Activated CD8-positive, alpha-beta memory T cell treated with anti-CD3 and anti-CD28 coated beads for 36 hours (primary cell): Measurements from ENCODE around the gene ANXA11. TPM values are rescaled to one million over a fixed set of nuclear protein-coding genes. Genes with fewer than 3 reads are reported as not detected.

Experiments
- CTCF ChIA-PET: fragments of 350-600 bp; sonication (Branson Sonifier 250); formaldehyde crosslinking; loops from one replicate; lab custom pipeline; 2021; ENCODE audit warnings: antibody characterized with exemption; lab: Charles Lee
- POLR2A ChIA-PET: fragments of 350-600 bp; sonication (Branson Sonifier 250); formaldehyde crosslinking; loops from one replicate; lab custom pipeline; 2021; ENCODE audit warnings: antibody characterized with exemption; lab: Charles Lee
- total RNA-seq, 2 experiments: library from RNA; stranded (reverse); gene quantifications; one replicate each; pipeline ENCODE4 v1.2.3, GENCODE V29; 2021

The ANXA11 gene
- total RNA-seq, 2 experiments from 2014 or later, result 195 to 208 TPM

DNA sequence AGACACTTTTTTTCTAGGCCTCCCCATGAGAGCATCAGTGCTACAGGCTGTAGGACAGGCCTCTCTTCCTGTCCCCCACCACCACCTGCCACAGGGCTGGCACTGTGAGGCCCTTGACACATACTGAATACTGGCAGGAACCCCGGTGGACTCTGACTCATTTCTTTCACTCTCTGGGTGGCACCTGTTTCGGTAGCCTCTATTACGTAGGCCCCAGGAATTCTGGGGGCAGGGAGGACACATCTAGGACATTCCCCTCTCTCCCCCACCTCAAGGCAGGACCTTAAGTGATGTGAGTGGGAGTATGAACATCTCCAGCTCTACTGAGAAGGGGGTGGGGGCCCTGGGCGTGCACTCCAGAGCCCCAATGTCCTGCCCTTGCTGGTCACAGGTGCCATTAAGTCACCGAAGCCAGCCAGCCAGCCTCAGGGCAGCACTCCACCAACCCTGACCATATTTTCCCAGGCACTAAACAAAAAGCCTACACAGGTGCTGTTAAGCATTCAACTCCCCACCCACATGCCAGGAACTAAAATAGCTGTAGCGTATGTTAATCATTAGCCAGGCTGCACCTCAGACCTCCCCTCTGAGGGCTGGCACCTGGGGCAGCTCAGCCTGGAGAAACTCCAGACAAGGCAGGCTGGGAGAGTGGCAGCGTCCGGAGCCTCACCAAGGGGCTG, 8.9 kb downstream of the ANXA11 start:
- ChIA-PET POLR2A (interaction anchor here (1.8 kb wide), 1 partner anchor 9 kb away, joined by 9 read pairs; no protein-coding TSS in a partner anchor), CTCF (interaction anchor here (0.9 to 4.4 kb wide), 3 partner anchors 9 to 52 kb away, joined by 3 to 15 read pairs (median 5); no protein-coding TSS in a partner anchor)

DNA sequence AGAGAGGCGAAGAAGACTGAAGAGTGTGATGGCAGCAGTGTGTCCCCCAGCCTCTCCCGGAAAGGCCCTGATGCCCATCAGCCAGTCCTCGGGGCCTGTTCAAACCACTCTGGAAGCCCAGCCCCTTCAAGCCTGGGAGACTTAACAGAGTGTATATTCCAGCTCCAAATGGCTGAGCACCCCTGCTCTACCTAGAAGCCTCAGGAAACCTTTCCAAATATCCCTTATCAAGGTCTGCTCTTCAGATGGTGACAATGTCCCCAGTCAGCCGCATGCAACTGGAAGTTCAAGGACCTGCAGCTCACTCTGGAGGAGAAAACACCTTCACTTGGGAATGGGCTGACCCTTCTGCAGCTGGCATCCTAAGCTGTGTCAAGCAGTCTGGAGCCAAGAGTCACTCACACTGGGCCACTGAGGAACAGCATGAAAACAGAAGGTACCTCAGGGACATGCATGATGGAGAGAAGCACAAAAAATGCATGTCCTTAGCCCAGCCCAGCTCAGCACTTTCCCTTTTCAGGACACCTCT, 10.2 kb downstream of the ANXA11 start:
- ChIA-PET POLR2A (no interaction called here), CTCF (interaction anchor here (4.4 kb wide), 1 partner anchor 51 kb away, joined by 15 read pairs; no protein-coding TSS in a partner anchor)

DNA sequence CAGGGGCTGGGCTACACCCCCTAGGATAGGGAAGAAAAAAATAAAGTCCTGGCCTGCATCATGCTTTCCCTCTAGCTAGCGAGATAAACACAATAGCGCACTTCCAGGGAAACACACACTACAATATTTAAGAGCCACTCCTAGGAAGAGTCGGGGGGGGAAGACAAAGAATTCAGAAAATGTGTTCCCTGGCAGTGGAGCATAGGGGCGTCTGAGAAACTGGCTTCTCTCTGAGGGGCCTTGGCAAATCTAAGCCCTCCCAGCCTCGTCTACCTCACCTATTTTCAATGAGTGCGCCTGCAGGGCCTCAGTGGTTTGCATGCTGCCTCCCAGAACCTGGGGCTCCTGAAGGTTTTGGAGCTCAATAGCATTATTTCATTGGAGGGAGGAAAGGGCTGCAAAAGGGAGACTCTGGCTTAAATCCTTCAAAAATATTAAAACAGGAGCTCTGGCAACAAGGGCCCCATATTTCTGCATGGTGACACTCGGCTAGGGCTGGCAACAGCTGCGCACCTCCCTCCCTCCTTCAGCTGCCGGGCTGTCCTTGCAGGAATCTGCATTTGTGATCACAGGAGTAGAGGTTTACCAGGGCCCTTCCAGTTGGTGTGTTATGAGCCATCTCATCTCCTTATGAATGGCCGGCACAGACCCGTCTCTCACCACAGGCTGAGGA, 10.8 kb downstream of the ANXA11 start:
- POLR2A ChIA-PET, result interaction anchor here (0.9 kb wide), 1 partner anchor 11 kb away, joined by 3 read pairs; no protein-coding TSS in a partner anchor
- CTCF ChIA-PET, result interaction anchor here (4.4 kb wide), 1 partner anchor 50 kb away, joined by 15 read pairs; no protein-coding TSS in a partner anchor

DNA sequence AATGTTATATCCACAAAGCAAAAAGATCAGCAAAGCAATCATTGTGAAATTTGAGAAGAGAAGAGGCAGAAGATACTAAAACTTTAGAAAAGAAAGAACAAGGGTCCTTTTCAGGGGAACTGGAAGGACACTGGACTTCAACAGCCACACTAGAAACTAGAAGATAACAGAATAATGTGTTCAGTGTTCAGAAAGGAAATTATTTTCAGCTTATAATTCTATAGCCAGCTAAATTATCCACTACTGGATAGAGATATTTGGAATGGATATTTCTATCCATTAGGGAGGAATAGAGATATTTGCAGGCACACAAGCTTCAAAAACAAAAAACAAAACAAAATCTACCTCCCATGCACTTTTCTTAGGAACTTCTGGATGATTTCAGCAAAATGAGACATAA, 12.8 kb downstream of the ANXA11 start:
- ChIA-PET POLR2A (interaction anchor here (1.3 kb wide), 1 partner anchor 11 kb away, joined by 5 read pairs; no protein-coding TSS in a partner anchor), CTCF (interaction anchor here (4.4 kb wide), 1 partner anchor 48 kb away, joined by 15 read pairs; no protein-coding TSS in a partner anchor)

DNA sequence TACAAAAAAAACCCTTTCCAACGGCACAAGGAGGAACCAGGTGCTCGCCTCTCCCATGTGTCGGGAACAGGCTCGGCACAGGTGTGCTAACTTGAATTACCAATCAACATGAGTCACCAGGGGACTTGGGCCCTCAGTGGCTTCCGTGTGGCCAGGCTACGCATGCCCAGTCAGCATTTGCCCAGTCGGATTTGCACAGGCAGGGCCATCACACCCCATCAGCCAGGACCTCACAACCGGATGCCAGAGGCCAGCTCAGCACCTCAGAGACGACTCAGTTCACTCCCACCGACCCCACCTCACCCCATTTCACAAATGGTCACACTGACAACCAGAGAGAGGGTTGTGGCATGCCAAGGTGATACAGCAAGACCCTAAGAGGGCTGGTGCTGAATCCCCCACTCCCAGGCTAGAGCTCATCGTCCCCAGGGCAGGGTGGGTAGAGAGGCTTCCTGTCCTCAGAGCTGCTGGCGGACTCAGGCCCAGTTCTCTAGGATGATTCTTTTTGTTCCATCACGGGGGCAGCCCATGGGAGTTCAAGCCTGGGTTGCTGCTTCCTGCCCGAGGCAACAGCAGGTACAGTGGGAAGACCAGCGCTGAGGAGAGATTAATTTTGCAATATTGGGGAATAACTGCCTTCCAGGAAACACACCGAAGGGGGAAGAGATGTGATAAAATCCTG, 13.6 kb downstream of the ANXA11 start:
- POLR2A ChIA-PET, result interaction anchor here (0.6 to 1.3 kb wide), 3 partner anchors 10 to 116 kb away, joined by 3 to 5 read pairs (median 5); no protein-coding TSS in a partner anchor
- CTCF ChIA-PET, result interaction anchor here (1.0 to 1.2 kb wide), 2 partner anchors 8 to 10 kb away, joined by 3 to 4 read pairs; no protein-coding TSS in a partner anchor

DNA sequence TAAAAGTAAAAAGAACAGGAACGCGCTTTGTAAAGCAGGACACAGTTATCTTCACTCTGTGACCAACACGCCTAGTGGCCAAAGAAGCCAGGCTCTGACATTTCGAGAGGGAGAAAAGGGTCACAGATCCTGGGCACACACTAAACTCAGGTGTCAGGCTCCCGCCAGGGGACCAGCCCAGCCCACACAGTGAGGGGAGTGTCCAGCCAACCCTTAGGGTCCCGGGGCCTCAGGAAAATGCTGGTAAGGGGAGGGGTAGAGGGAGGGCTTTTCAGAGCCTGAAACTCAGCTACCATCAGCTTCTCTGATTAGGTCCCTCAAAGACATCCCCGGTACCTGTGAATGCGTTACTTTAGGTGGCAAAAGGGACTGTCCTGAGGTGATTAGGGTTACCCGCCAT, 16.6 kb downstream of the ANXA11 start:
- POLR2A ChIA-PET, result interaction anchor here (0.6 to 1.8 kb wide), 4 partner anchors 8 to 19 kb away, joined by 3 to 15 read pairs (median 6); no protein-coding TSS in a partner anchor
- CTCF ChIA-PET, result interaction anchor here (0.9 kb wide), 1 partner anchor 45 kb away, joined by 3 read pairs; no protein-coding TSS in a partner anchor

DNA sequence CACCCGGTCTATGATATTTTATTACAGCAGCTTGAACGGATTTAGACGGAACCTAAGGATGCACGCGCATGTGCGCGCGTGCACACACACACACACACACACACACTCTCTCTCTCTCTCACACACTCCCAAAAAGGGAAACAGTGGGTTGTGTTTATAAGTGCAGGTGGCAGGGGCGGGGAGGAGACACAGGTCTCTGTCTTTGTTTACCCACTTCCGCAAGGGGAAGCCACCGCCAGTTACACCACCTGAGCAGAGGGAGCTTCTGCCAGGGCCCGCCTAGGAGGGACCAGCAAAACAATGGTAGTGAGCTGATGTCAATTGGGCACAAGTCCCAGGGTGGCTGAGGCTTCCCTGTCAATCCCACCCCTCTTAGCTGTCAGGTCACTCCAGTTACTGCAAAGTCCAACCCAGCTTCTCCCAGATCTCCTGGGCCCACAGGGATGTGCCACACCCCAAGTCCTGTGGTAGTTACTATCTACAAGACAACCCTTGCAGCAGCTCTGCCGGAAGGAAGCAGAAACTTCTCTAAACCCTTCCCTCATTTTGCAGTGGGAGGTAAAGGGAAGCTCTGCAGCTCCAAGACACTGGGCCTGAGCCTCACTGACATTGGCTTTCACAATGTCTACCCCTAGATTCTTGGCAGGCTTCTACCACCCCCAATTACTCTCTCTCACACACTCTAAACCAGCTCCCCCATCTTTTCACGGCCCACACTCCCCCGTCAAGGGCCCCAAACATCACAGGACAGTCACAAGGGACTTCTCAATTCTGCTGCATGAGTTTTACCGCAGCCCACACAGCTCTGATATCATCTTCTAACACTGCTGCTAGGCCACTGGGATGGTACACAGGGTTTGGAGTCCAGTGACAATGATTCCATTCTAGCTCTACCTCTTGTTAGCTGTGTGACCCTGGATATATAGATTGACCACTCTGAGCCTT, 17.6 kb downstream of the ANXA11 start:
- POLR2A ChIA-PET, result interaction anchor here (0.6 to 1.8 kb wide), 6 partner anchors 9 to 44 kb away, joined by 3 to 15 read pairs (median 8); partner anchors contain the start of gene ANXA11

DNA sequence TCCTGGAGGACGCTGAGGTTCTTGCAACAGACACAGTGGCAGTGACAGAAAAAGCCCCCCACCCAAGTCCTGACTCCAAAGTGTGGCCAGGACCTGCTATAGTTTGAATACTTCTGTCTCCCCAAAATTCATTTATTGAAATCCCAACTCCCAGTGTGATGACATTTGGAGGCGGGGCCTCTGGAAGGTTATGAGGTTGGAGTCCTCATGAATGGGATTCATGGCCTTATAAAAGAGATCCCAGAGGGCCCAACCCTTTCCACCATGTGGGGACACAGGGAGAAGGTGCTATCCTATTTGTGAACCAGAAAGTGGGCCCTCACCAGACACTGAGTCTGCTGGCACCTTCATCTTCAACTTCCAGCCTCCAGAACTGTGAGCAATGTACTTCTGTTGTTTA, 18.3 kb downstream of the ANXA11 start:
- POLR2A ChIA-PET, result interaction anchor here (0.8 to 1.8 kb wide), 4 partner anchors 9 to 44 kb away, joined by 7 to 15 read pairs (median 9); partner anchors contain the start of gene ANXA11
- CTCF ChIA-PET, result interaction anchor here (1.2 to 1.3 kb wide), 2 partner anchors 15 to 18 kb away, joined by 3 to 11 read pairs; partner anchors contain the start of gene ANXA11

More for the DNA sequence above, 17.6 kb downstream of the ANXA11 start:
- CTCF ChIA-PET, result interaction anchor here (0.9 to 1.3 kb wide), 4 partner anchors 8 to 44 kb away, joined by 3 to 11 read pairs (median 4); partner anchors contain the start of gene ANXA11

DNA sequence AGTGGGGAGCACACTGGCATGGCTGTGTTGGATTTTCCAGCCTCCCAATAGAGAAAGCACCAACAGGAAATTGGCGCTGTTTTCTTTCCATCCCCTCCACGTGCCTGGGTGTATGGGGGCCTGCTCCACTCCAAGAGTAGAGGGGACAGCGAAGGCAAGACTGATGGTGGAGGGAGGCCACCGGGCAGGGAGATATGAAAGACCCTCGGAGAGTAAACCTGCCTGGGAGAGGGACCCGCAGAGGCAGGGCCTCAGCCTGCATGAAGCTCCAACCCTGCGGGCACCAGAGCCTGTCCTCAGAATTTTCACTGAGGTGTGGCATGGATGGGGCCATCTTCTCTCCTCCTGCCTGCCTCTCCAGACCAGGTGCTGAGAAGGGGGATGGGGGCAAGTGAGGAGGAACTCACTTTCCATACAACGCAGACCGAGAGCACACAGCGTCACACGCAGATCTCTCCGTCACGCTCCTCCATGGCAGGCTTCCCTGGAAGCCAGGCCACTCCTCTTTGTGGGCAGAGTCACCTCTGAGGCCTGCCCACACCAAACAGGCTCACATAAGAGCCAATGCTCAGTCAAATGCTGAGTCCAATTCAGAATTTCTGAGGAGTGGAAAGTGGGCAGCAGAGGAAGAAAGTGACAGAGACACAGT, 18.8 kb downstream of the ANXA11 start:
- ChIA-PET CTCF (interaction anchor here (2.1 kb wide), 1 partner anchor 22 kb away, joined by 4 read pairs; no protein-coding TSS in a partner anchor), POLR2A (interaction anchor here (1.8 kb wide), 1 partner anchor 10 kb away, joined by 9 read pairs; no protein-coding TSS in a partner anchor)

DNA sequence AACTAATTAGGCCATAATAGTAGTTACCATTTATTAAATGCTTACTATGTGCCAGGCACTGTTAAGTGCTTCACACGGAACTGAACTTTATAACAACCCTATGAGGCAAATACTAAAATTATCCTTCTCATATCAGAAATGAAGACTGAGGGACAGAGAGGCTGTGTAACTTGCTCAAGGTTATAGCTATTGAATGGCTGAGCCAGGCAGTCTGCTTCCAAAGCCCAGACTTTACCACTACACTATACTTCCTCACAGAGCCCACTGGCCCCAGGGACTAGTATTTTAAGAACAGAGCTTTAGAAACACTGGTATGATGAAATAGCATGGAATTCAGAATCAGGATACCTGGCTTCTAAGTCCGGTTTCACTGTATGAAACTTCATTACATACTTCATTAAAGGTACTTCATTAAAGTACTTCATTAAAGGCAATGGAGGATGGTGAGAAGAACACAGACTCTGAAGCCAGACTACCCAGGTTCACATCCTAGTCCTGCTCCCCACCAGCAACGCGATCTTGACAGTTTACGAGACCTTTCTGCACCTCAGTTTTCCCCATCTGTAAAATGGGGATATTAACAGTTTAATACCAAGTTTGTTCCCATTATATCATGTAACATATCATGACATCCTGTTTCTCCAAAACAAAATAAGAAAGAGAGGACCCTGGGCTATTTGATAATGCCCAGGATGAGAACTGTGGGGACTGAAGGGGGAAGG, 19.6 kb downstream of the ANXA11 start:
- ChIA-PET CTCF (interaction anchor here (1.3 to 2.1 kb wide), 2 partner anchors 18 to 23 kb away, joined by 4 read pairs; no protein-coding TSS in a partner anchor), POLR2A (no interaction called here)

DNA sequence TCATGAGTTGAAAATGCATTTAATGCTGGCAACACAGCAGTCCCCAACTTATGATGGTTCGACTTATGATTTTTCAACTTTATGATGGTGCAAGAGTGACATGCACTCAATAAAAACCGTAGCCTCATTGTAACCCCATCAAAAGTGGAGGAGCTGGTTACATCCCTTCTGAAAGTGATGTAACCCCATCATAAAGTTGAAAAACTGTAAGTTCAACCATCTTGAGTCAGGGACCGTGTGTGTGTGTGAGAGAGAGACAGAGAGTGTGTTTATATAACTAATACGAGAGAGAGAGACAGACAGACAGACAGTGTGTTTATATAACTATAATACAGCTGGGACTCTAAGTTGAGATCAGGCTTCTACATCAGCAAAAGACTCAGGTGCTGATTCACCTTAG, 21.0 kb downstream of the ANXA11 start:
- CTCF ChIA-PET, result interaction anchor here (0.6 to 2.1 kb wide), 4 partner anchors 24 to 123 kb away, joined by 3 to 4 read pairs (median 4); no protein-coding TSS in a partner anchor
- POLR2A ChIA-PET, result no interaction called here

DNA sequence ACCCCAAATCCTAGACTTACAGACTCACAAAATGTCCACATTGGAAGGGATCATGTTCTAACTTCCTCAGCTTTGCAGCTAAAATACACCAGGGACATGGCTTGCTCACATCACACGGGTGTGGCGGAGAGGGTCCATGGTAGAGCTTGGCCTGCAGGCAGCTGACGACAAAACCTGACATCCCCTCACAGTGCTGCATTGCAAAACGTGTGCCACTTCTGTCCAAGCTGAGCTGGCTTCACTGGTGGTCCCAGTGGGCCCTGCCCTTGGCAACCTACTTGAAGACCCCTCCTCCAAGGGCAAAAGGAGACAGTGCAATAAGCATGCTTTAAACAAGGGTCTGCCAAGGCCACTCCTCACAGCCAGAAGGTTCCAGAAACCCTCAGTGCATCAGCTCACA, 21.9 kb downstream of the ANXA11 start:
- ChIA-PET POLR2A (no interaction called here), CTCF (interaction anchor here (1.1 to 1.7 kb wide), 2 partner anchors 40 kb away, joined by 3 to 4 read pairs; no protein-coding TSS in a partner anchor)

DNA sequence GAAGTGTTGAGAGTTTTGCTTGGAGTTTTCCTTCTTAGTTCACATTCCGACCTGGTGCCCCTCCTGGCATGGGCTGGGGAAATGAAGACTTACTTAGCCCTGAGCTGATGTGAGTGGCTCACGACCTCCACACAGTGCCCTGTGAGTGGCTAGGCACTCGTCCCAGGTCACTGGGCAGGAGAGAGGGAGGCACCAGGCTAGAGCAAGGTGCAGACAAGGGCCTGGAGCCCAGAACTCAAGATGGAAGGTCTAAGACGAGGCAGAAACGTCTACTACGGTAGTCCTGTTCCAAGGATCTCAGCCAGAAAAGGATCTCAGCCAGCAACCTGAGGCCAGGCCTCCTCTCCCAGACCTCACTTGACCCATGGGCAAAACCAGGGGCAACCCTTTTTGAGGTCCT, 22.4 kb downstream of the ANXA11 start:
- POLR2A ChIA-PET, result no interaction called here
- CTCF ChIA-PET, result interaction anchor here (1.1 kb wide), 1 partner anchor 40 kb away, joined by 3 read pairs; no protein-coding TSS in a partner anchor

DNA sequence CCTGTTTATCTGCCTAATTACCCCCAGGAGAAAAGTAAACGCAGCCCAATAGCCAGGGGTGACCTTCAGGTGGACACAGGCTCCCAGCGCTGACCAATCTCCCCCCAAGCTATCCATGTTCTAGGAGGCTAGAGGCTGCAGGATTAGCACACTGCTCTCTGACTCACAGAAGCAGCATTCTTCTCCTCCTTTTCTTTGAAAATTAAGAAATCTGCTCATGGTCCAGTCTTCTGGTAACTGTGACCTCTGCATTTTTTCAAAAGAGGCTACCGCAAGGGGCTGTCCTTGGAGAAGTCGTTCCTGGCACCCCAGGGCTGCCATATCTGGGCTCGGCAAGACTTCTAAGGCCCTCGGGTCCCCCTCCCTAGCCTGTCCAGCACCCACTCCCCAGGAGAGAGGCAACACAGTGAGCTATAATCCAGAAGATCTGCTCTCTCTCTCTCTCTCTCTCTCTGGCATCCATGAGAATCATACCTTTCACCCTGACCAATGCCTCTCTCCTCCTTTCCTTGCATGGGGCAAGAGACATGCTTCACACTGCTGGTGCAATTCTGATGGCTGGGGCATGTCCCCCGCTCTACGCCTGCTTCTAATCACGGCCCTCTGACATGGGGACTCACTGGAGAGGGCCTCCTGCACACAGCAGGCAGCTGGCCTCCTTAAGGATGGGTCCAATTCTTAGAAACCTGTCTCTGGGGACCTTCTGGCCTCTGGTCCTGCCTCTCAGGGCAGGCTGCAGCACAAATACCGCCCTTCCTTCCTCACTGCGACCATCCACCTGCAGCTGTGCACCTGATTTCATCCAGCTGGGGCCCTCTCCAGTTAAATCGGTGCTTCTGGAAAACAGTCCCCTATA, 27.3 kb downstream of the ANXA11 start:
- POLR2A ChIA-PET, result no interaction called here
- CTCF ChIA-PET, result interaction anchor here (0.6 to 1.2 kb wide), 2 partner anchors 44 to 52 kb away, joined by 3 read pairs; no protein-coding TSS in a partner anchor

DNA sequence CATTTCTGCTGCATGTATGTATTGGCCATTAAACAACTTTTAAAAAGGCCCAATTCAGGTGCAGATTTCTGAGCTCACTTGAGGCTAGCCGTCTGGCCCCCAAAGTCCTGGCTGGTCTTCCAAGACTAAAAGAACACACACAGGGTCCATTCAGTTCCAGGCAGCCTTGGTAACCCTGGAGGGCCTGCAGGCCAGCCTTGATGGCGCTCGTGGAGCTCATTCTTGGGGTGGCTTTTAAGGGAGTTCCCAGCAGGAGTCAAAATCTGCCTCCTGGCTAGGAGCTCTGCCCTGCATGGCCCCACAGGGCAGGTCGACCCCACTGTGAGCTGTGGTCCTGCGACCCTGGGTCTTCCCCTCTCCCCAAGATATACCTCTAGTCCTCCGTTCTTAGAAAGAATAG, 28.8 kb downstream of the ANXA11 start:
- POLR2A ChIA-PET, result no interaction called here
- CTCF ChIA-PET, result interaction anchor here (0.7 to 1.0 kb wide), 3 partner anchors 32 to 115 kb away, joined by 3 read pairs; no protein-coding TSS in a partner anchor
